HG02938 (cell line): ENCODE measurements around the gene NXNL2.
A peak's percentile ranks its signal among the peaks of the same experiment; 100 is the strongest.

Experiments used
- ATAC-seq: cut with Tn5 transposase; IDR thresholded peaks from one replicate; pipeline ENCODE4 v1.9.1; 2021; ENCODE audit warnings: mild to moderate bottlenecking, moderate library complexity; ENCODE audit not compliant: unreplicated experiment

NXNL2 gene

DNA sequence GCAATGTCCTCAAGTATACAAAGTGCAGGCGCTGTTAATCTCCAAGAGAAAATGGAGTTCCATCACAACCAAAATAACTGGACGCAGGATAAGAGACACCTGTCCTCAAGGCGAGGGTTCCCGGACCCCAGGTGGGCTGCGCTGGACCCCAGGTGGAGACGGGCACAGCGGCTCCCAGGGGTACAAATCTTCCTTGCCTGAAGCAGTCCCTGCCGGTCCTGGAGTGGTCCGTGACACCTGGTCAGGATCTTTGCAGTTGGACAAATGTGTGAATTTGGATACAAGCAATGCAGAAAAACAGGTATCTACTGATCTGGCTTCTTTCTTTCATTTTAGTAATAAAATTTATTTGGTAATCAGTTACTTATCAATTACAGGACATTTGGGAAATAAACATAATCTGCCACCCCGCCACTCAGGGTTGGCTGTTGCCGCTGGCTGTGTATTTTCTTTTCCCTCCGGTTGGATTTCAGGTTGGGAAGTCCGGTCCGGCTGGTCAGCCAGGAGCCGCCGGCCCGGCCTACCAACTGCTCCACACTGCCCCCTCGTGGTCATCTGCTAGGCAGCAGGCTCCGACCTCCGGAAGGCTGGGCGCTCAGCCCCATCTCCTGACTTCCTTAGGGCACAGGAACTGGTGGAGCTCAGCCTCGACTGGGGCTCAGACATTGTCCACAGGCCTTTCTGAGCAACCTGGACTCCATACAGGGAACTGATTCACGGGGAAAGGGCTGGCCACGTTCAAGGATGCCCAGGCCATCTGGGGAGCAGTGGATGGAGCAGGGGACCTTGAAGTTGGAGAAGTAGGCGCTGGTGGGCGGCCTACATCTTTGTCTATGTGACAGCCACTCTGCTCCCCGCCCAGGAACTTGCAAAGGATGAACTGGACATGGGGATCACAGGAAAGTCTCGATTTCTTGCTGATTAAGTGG lies 43.4 kb downstream of the NXNL2 start:
- ATAC-seq = peak; percentile 85

DNA sequence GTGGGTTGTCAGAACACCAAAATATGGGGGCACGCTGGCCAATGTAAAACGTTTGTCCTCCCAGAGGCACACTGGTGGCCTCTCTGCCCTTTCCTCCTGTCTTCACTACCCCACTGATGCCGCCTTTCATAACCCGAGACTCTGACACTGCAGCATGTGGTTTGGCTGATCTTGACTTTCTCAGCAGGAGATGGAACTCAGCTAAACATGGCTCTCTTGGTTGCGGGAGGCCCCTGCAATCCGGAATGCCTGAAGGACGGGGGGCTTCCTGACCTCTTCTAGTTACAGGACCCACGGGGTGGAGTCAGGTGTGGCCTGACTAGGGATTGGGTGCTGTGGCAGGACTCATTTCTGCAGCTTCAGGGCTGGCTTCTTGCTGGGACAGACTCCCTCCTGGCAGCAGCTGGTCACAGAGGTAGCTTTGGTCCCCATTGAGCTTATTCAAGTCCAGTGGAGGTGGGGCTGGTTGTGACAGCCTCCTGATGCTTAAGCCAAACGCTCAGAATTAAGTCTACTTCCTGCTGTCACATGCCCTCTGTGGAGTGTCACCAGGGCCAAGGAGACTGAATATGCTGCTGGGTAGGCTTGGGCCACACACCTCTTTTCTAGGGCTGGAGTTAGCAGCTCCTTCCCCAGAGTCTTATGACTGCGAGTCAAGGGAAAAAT lies 44.2 kb downstream of the NXNL2 start:
- ATAC-seq = no peak

DNA sequence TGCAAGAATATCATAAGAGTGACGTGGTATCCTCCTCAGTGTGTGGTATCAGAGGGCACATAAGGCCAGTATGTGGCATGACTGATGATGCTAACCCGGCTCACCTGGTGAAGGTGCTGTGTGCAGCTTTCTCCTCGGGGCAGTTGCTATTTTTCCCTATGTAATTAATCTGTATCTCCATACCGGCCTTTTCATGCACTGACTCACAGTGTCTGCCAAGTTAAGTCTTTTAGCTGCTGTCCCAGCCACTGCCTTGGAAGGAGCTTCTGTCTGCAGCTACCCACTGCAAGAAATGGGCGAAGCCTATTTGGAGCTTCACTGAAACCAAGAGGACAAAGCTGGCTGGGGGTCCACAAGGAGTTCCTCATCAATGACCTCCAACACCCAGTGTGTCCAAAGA lies 46.0 kb downstream of the NXNL2 start:
- no peak for ATAC-seq

DNA sequence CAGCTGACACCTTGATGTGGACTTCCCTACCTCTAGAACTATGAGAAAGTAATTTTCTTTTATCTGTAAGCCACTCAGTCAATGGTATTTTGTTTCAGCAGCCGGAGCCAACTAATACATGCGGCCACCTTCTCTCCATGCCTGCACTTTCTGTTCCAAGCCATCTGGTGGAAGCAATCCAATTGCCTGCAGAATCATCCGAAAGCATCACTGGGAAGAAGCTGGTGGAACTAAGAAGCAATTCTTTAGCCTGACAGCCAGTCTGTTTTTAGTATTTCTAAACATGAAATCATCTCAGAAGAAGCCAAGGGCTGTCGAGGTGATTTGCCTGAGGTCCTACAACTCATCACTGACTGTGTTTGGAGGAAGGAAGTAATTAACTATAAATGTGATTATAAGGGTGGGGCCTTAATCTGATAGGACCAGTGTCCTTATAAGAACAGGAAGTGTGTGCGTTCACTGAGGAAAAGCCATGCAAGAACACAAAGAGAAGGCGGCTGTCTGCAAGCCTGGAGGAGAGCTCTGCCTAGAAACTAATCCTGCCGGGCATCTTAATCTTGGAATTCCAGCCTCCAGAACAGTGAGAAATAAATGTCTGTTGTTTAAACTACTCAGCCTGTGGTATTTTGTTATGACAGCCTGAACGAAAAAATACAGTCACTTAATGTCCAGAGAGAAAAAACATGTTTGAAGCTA lies 49.1 kb downstream of the NXNL2 start:
- no peak for ATAC-seq

DNA sequence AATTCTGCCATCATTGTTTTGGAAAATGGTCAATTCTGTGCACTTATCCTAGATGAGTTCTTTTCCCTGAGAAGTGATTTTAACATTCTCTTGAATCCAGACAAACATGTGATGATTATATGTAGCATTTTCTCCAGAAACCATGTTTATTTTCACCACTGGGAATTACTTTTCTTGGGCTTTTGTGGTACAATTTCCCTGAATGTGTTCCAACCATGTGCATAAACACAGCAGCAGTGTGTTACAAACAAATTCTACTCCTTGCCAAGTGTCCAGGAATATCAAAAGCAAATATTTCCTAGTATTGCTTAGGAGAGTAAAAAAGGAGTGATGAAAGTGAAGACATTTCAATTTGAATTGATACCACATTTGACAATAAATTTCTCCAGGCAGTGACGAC lies 50.4 kb downstream of the NXNL2 start:
- ATAC-seq = no peak

DNA sequence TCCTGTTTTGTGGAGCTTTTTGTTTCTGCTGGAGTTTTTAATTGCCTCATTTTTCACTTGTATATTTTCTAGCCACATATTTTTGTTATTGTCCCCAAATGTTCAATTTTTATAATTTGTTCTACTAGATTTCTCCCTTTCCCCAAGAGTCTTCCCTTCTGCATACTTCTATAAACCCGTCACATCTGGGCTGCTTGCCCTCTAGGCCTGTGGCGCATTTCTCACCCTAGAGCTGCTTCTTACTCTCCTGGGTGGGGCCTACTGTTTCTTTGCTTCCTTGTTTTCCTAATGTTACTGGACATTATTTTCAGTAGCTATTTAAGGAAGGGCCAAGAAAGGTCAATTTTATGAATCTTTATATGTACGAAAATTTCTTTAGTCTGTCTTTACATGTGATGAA lies 51.5 kb downstream of the NXNL2 start:
- ATAC-seq = no peak

DNA sequence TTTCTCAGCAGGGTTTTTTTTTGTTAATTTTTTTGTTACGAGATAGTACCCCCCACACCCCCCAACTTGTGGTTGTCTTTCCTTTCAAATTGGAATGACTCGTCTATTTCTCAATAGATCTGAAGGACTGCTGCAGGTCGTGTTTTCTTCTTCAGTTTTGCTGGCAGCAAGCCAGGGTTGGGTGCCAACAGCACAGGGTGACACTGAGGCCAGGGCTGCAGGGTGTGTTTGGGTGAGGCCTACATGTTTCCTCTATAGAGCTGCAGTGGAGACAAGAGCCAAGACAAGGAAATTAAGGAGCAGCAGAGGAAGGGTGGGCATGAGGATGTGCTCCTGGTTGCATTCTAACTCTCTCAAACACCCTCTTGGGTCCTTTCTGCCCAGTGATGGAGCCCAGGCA lies 52.2 kb downstream of the NXNL2 start:
- no peak for ATAC-seq

DNA sequence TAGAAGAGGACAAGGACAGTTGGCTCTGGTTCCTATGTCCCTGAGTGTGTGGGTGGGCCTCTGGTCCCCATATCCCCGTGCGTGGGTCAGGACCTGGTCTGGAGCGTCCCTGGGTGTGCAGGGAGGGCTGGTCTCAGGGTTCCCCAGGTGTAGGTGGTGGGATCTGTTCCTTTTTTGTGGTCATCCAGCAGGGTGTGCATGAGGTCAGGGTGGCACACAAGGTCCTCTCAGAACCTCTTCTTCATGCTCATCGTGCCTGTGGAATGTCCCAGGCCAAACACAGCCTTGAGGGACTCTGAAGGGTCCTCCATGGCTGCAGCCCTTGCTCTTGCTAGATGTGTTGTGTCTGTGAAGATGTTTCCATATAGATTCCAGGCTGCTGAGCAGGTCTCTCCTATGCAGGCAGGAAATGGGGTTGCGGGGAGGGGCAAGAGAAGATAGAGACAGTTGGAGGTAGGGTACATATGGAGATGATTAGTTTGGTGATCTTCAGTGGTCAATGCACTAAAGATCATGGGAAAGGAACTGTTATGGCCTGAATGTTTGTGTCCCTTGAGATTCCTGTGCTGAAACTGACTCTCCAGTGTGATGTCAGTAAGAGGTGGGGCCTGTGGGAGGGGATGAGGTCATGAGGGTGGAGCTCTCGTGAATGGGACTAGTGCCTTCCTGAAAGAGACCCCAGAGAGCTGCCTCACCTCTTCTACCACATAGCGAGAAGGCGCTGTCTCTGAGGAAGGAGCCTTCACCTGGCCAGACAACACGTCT lies 53.1 kb downstream of the NXNL2 start:
- ATAC-seq = no peak

DNA sequence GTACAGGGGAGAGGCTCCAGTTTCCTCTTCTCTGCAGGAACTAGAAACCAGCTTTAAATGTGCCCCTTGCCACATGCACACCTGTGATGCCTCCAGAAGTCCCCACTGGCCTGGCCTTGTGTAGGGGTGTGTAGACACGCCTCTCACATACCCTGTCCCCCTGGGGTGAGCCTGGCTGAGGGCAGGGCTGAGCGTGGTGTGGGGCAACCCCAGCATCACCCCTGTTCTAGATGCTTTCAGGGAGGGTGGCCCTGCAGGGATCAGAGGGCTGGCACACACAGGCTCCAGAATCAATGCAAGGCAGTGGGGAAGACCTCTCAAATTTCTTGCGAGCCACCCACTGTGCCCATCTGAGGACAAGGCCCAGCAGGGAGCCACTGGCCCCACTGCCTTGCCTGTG lies 54.7 kb downstream of the NXNL2 start:
- ATAC-seq = no peak

DNA sequence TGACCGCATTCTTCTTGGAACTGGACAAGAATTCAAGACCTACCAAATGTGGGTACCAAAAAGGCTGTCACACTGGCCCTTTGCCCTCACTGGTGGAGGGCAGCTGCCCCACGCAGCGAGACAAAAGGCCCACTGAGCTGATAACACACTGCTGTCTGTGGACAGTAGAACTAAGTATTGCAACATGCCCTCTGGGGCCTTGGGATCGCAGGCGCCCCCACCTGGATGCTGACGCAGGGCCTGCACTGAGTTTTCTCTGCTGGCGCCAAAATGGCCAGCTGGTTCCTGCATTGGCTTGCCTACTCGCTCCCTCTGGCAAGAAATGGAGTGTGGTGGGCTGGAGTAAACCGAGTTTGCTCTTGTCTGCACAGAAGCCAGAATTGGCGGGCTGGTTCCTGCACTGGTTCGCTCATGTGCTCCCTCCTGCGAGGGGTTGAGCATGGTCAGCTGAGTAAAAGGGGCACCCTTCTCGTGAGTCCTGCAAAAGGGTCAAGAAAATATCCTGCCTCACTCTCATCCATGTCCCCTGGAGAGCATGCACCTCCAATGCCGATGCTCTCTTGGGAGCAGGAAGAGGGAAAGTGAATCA lies 55.7 kb downstream of the NXNL2 start:
- no peak for ATAC-seq

DNA sequence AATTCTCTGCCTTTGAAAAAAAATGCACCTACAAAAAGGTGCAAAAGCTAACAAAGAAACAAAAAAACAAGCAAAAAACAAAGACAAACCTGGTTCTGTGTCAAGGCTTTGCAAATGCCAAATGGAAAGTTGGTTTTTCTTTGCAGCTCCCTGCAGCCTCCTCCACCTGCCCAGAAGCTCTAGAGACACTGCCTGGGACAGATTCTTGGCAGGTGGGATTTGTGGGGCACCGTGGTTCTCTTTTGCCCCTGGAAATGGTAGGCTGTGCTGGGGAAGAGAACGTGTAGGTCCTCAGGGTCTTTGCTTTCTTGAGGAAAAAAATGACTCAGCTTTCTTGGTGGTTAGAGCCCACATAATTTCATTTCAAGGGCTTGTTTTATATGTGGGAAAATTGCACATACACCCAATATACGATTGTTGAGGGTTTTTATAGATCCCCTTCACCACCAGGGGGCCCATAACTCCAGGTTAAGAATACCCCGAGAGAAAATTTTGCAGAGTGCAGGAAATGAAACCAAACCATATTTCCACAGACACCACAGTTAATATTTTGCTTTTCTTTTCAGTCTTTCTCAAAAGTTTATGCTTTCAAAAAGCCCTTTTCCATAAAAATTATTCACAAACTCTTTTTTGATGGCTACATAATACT lies 58.7 kb downstream of the NXNL2 start:
- ATAC-seq = peak; percentile 82
